ENCODE results near the gene GYPE. TPM values are rescaled to one million over a fixed set of nuclear protein-coding genes. Genes with fewer than 3 reads are reported as not detected.
"Not testable (repeated sequence)": the region's sequence is repeated elsewhere in the genome, so short reads cannot be mapped to it uniquely, and the experiment has no call there.

GYPE gene
- total RNA-seq (2021) (1.2 and 1.5 TPM in 2 replicates), Bru-seq, nascent RNA (percentile 47 among the genes with signal in this experiment), BruChase-seq, experiment 1, labeled RNA remaining after a 2-hour chase (percentile 53 among the genes with signal in this experiment), BruChase-seq, experiment 2, labeled RNA remaining after a 6-hour chase (percentile 46 among the genes with signal in this experiment)
- long read RNA-seq, partial matches to known transcripts = 0 of 1 reads
- long read RNA-seq, other reads (novel, unspliced or antisense) = 1 of 1 reads

GRCh38 chr4:143905440-143905839 is at the start of gene GYPE:
TSS of gene GYPE (minus strand) at chr4:143905559. CDS start at chr4:143905507, 52 bp downstream.
- H3K9me3 ChIP-seq (ENCODE audit: low read depth, low read length, poor library complexity, severe bottlenecking); H3K36me3 ChIP-seq (ENCODE audit: insufficient read depth, low read length, poor library complexity, severe bottlenecking); CTCF ChIA-PET; BruUV-seq (replicated peaks); H3K4me3 ChIP-seq (ENCODE audit: low read depth, low read length, poor library complexity, severe bottlenecking); DNase-seq (ENCODE audit: low spot score); H3K4me1 ChIP-seq (ENCODE audit: insufficient read depth, low read length, poor library complexity, severe bottlenecking); H3K27ac ChIP-seq (ENCODE audit: low read depth, low read length, poor library complexity, severe bottlenecking); POLR2A ChIA-PET (ENCODE audit: low non-redundant PET); H3K27me3 ChIP-seq (replicated peaks; ENCODE audit: insufficient read depth, low read depth, low read length, poor library complexity): not testable (repeated sequence)
- intact Hi-C loops (cut with micrococcal nuclease; ENCODE audit: unreplicated experiment) = loop anchor here (5.0 kb wide), 1 partner anchor 133 kb away; no protein-coding TSS in a partner anchor

- intact Hi-C loops (cut with micrococcal nuclease; ENCODE audit: unreplicated experiment); DNase-seq (ENCODE audit: low spot score); H3K9me3 ChIP-seq (ENCODE audit: low read depth, low read length, poor library complexity, severe bottlenecking); CTCF ChIA-PET; H3K27me3 ChIP-seq (replicated peaks; ENCODE audit: insufficient read depth, low read depth, low read length, poor library complexity); BruUV-seq (replicated peaks); H3K4me1 ChIP-seq (ENCODE audit: insufficient read depth, low read length, poor library complexity, severe bottlenecking); POLR2A ChIA-PET (ENCODE audit: low non-redundant PET); H3K27ac ChIP-seq (ENCODE audit: low read depth, low read length, poor library complexity, severe bottlenecking); H3K4me3 ChIP-seq (ENCODE audit: low read depth, low read length, poor library complexity, severe bottlenecking); H3K36me3 ChIP-seq (ENCODE audit: insufficient read depth, low read length, poor library complexity, severe bottlenecking): not testable (repeated sequence)
Observed at GRCh38 chr4:143951458-143951972, 46.2 kb upstream of the GYPE start.

- H3K36me3 ChIP-seq (ENCODE audit: insufficient read depth, low read length, poor library complexity, severe bottlenecking); H3K4me3 ChIP-seq (ENCODE audit: low read depth, low read length, poor library complexity, severe bottlenecking); BruUV-seq (replicated peaks); intact Hi-C loops (cut with micrococcal nuclease; ENCODE audit: unreplicated experiment); DNase-seq (ENCODE audit: low spot score); H3K9me3 ChIP-seq (ENCODE audit: low read depth, low read length, poor library complexity, severe bottlenecking); CTCF ChIA-PET; H3K27me3 ChIP-seq (replicated peaks; ENCODE audit: insufficient read depth, low read depth, low read length, poor library complexity); H3K4me1 ChIP-seq (ENCODE audit: insufficient read depth, low read length, poor library complexity, severe bottlenecking); H3K27ac ChIP-seq (ENCODE audit: low read depth, low read length, poor library complexity, severe bottlenecking); POLR2A ChIA-PET (ENCODE audit: low non-redundant PET): not testable (repeated sequence)
Observed at GRCh38 chr4:143950967-143951366, 45.6 kb upstream of the GYPE start.

- H3K36me3 ChIP-seq (ENCODE audit: insufficient read depth, low read length, poor library complexity, severe bottlenecking); intact Hi-C loops (cut with micrococcal nuclease; ENCODE audit: unreplicated experiment); H3K27me3 ChIP-seq (replicated peaks; ENCODE audit: insufficient read depth, low read depth, low read length, poor library complexity); POLR2A ChIA-PET (ENCODE audit: low non-redundant PET); H3K4me3 ChIP-seq (ENCODE audit: low read depth, low read length, poor library complexity, severe bottlenecking); H3K27ac ChIP-seq (ENCODE audit: low read depth, low read length, poor library complexity, severe bottlenecking); CTCF ChIA-PET; BruUV-seq (replicated peaks); H3K9me3 ChIP-seq (ENCODE audit: low read depth, low read length, poor library complexity, severe bottlenecking); H3K4me1 ChIP-seq (ENCODE audit: insufficient read depth, low read length, poor library complexity, severe bottlenecking); DNase-seq (ENCODE audit: low spot score): not testable (repeated sequence)
Observed at GRCh38 chr4:143950185-143950584, 44.8 kb upstream of the GYPE start.

DNA sequence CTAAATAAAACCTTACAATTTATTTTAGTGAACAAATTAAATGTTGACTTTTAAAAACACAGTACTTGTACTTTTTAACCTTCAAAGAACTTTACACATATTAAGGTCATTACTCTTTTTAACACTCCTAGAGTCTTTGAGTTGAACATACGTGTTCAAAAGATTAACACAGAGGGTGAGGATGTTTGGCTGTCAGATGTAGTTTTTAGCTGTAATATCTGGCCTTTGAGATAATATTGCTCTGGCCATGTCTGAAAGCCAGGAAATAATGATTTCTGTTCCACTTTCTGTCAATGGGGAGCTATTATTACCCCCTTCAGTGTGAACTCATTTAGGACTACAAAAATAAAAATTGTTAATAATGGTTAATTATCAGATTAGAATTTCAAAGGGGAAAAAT is 42.1 kb upstream of the GYPE start:
- H3K27me3 ChIP-seq (replicated peaks; ENCODE audit: insufficient read depth, low read depth, low read length, poor library complexity); H3K36me3 ChIP-seq (ENCODE audit: insufficient read depth, low read length, poor library complexity, severe bottlenecking); H3K4me1 ChIP-seq (ENCODE audit: insufficient read depth, low read length, poor library complexity, severe bottlenecking); CTCF ChIA-PET; BruUV-seq (replicated peaks); POLR2A ChIA-PET (ENCODE audit: low non-redundant PET); DNase-seq (ENCODE audit: low spot score); H3K27ac ChIP-seq (ENCODE audit: low read depth, low read length, poor library complexity, severe bottlenecking); H3K4me3 ChIP-seq (ENCODE audit: low read depth, low read length, poor library complexity, severe bottlenecking); intact Hi-C loops (cut with micrococcal nuclease; ENCODE audit: unreplicated experiment); H3K9me3 ChIP-seq (ENCODE audit: low read depth, low read length, poor library complexity, severe bottlenecking): not testable (repeated sequence)

GRCh38 chr4:143940708-143941107 is 35.3 kb upstream of the GYPE start:
- CTCF ChIA-PET; H3K27me3 ChIP-seq (replicated peaks; ENCODE audit: insufficient read depth, low read depth, low read length, poor library complexity); DNase-seq (ENCODE audit: low spot score); intact Hi-C loops (cut with micrococcal nuclease; ENCODE audit: unreplicated experiment); H3K9me3 ChIP-seq (ENCODE audit: low read depth, low read length, poor library complexity, severe bottlenecking); BruUV-seq (replicated peaks); H3K36me3 ChIP-seq (ENCODE audit: insufficient read depth, low read length, poor library complexity, severe bottlenecking); H3K4me3 ChIP-seq (ENCODE audit: low read depth, low read length, poor library complexity, severe bottlenecking); POLR2A ChIA-PET (ENCODE audit: low non-redundant PET); H3K27ac ChIP-seq (ENCODE audit: low read depth, low read length, poor library complexity, severe bottlenecking); H3K4me1 ChIP-seq (ENCODE audit: insufficient read depth, low read length, poor library complexity, severe bottlenecking): not testable (repeated sequence)
